HepG2 (cell line): ENCODE results near the gene SPART. TPM values are rescaled to one million over a fixed set of nuclear protein-coding genes. Genes with fewer than 3 reads are reported as not detected.

Experiments used
- ARNT ChIP-seq: fragments of 450-650 bp; IDR thresholded peaks from 2 replicates; pipeline ENCODE4 v1.6.1; 2017
- ASH2L ChIP-seq: fragments of 300-600, 200-600 bp; sonication (generic); IDR thresholded peaks from 2 replicates; pipeline ENCODE4 v1.7.0; 2017; ENCODE audit warnings: low read depth, mild to moderate bottlenecking, moderate library complexity, mixed read lengths, low read length; ENCODE audit not compliant: insufficient read length
- E2F1 ChIP-seq: sonication (generic); formaldehyde crosslinking; IDR thresholded peaks from 2 replicates; pipeline ENCODE4 v1.5.0; 2020; ENCODE audit warnings: missing genetic modification reagents
- ERF ChIP-seq: IDR thresholded peaks from 2 replicates; pipeline ENCODE4 v1.6.1; 2018; ENCODE audit warnings: missing biosample characterization, missing genetic modification reagents
- EZH2 ChIP-seq: conservative IDR thresholded peaks from 2 replicates; pipeline ENCODE4 v1.6.1; 2012; ENCODE audit warnings: mild to moderate bottlenecking, low read depth, low read length, moderate library complexity
- FOXP1 ChIP-seq, 2 experiments: fragments of 450-650 bp in 1 of 2; IDR thresholded peaks; 2 replicates each; pipeline ENCODE4 v1.6.1; 2017 to 2018; ENCODE audit warnings: antibody characterized with exemption in 1 of 2
- GABPA ChIP-seq, 2 experiments: IDR thresholded peaks; 2 replicates each; pipeline ENCODE4 v1.6.1; 2011 to 2016; ENCODE audit warnings: low read depth in 2 of 2, low read length in 1 of 2, missing biosample characterization in 1 of 2, missing genetic modification characterization in 1 of 2
- GATAD1 ChIP-seq: IDR thresholded peaks from 2 replicates; pipeline ENCODE4 v1.6.1; 2016; ENCODE audit warnings: missing genetic modification reagents, missing compliant biosample characterization
- GTF2F1 ChIP-seq: fragments of 150-350 bp; IDR thresholded peaks from 2 replicates; pipeline ENCODE4 v1.6.1; 2014; ENCODE audit warnings: low read length
- HOXA9 ChIP-seq: sonication (generic); formaldehyde crosslinking; IDR thresholded peaks from 2 replicates; pipeline ENCODE4 v1.8.1; 2022; ENCODE audit warnings: missing genetic modification reagents, mild to moderate bottlenecking, moderate library complexity, borderline replicate concordance
- JDP2 ChIP-seq: sonication (generic); formaldehyde crosslinking; IDR thresholded peaks from 2 replicates; pipeline ENCODE4 v1.8.1; 2022; ENCODE audit warnings: missing genetic modification reagents, borderline replicate concordance
- KLF15 ChIP-seq: sonication (generic); formaldehyde crosslinking; IDR thresholded peaks from 2 replicates; pipeline ENCODE4 v1.8.1; 2023; ENCODE audit warnings: borderline replicate concordance, mild to moderate bottlenecking, inconsistent platforms, missing genetic modification reagents, mixed read lengths
- NAIF1 ChIP-seq: sonication (generic); formaldehyde crosslinking; IDR thresholded peaks from 2 replicates; pipeline ENCODE4 v1.5.0; 2020; ENCODE audit warnings: mild to moderate bottlenecking, missing genetic modification reagents, borderline replicate concordance
- SALL2 ChIP-seq: sonication (generic); formaldehyde crosslinking; IDR thresholded peaks from 2 replicates; pipeline ENCODE4 v1.8.1; 2023; ENCODE audit warnings: mild to moderate bottlenecking, missing genetic modification reagents, inconsistent platforms
- SRY ChIP-seq: sonication (generic); formaldehyde crosslinking; IDR thresholded peaks from 2 replicates; pipeline ENCODE4 v1.8.0; 2022; ENCODE audit warnings: mild to moderate bottlenecking, missing genetic modification reagents
- TARDBP ChIP-seq: sonication (generic); formaldehyde crosslinking; IDR thresholded peaks from 2 replicates; pipeline ENCODE4 v1.8.0; 2022; ENCODE audit warnings: mild to moderate bottlenecking, missing genetic modification reagents
- ZNF3 ChIP-seq: IDR thresholded peaks from 2 replicates; pipeline ENCODE4 v1.7.0; 2017; ENCODE audit warnings: inconsistent platforms
- ZNF331 ChIP-seq: sonication (generic); formaldehyde crosslinking; IDR thresholded peaks from 2 replicates; pipeline ENCODE4 v1.4.0; 2020; ENCODE audit warnings: missing genetic modification reagents
- ZNF367 ChIP-seq: sonication (generic); formaldehyde crosslinking; IDR thresholded peaks from 2 replicates; pipeline ENCODE4 v1.4.0; 2020; ENCODE audit warnings: missing genetic modification reagents, borderline replicate concordance
- ZNF75D ChIP-seq: sonication (generic); formaldehyde crosslinking; IDR thresholded peaks from 2 replicates; pipeline ENCODE4 v1.8.1; 2023; ENCODE audit warnings: missing genetic modification reagents, mild to moderate bottlenecking, borderline replicate concordance
- ZNF780A ChIP-seq: sonication (generic); formaldehyde crosslinking; IDR thresholded peaks from 2 replicates; pipeline ENCODE4 v1.8.0; 2022; ENCODE audit warnings: mild to moderate bottlenecking, missing genetic modification reagents, moderate library complexity
- ZNF788 ChIP-seq: sonication (generic); formaldehyde crosslinking; IDR thresholded peaks from 2 replicates; pipeline ENCODE4 v1.5.0; 2020; ENCODE audit warnings: mild to moderate bottlenecking, missing genetic modification reagents, borderline replicate concordance
- ZNF879 ChIP-seq: sonication (generic); formaldehyde crosslinking; IDR thresholded peaks from 2 replicates; pipeline ENCODE4 v1.8.1; 2023; ENCODE audit warnings: missing genetic modification reagents
- polyA plus RNA-seq, 8 experiments: library from polyadenylated mRNA; depleted of rRNA in 3 of 8; stranded (reverse) in 7 of 8; unstranded in 1 of 8; fragments of >200 nt; fragmentation: Illumina TruSeq in 4 of 8; extraction: Trizol in 4 of 8; gene quantifications; 2 replicates each; pipeline versions ENCODE4 v1.2.1 to v1.2.3, GENCODE V29; 2011 to 2016; ENCODE audit warnings: low read depth in 4 of 8, missing spikeins in 1 of 8, mixed read lengths in 1 of 8; ENCODE audit not compliant: insufficient read depth in 1 of 8
- total RNA-seq, 5 experiments: library from RNA; depleted of rRNA; stranded (reverse); fragments of >200 nt; fragmentation: Illumina TruSeq; extraction: Trizol; gene quantifications; 2 replicates each; pipeline ENCODE4 v1.2.3, GENCODE V29; 2016; ENCODE audit warnings: low read depth in 1 of 5
- TF ChIP-seq, protein P1 (sequence below): sonication (generic); formaldehyde crosslinking; IDR thresholded peaks from 2 replicates; pipeline ENCODE4 v1.5.0; 2020; ENCODE audit warnings: mild to moderate bottlenecking, missing genetic modification reagents
- TF ChIP-seq, protein P2 (sequence below): sonication (generic); formaldehyde crosslinking; IDR thresholded peaks from 2 replicates; pipeline ENCODE4 v1.5.1; 2020; ENCODE audit warnings: missing genetic modification reagents, mild to moderate bottlenecking, borderline replicate concordance

SPART gene
- total and polyA plus RNA-seq, 2 of the 13 experiments (the other 11 are each of a cell fraction or from before 2014, with no cell fraction given), result 8.9 to 28.8 TPM

GRCh38 chr13:36297366-36298338 is 48.5 kb downstream of the SPART start, which contains the start of gene CCDC169 (continued):
- TF ChIP-seq E2F1 (no peak), ERF (CRISPR knock-in tag) (no peak), ZNF788 (CRISPR knock-in tag) (0 out of 2 replicates have a peak, but pooled peaks have one; percentile 31), ZNF780A (no peak), ASH2L (no peak), GATAD1 (CRISPR knock-in tag) (peak; percentile 53; the same call in 1 of the 2 replicates), FOXP1 (IDR thresholded peaks at IDR 0.05) (no peak), FOXP1 (CRISPR knock-in tag; IDR thresholded peaks at IDR 0.05) (no peak), SALL2 (CRISPR knock-in tag) (no peak), ZNF3 (no peak), HOXA9 (CRISPR knock-in tag) (no peak), TARDBP (CRISPR knock-in tag) (no peak), EZH2 (no peak), NAIF1 (no peak), ZNF879 (CRISPR knock-in tag) (no peak), GTF2F1 (no peak), JDP2 (no peak), GABPA (IDR thresholded peaks at IDR 0.05; ENCODE audit: low read depth, low read length) (no peak), GABPA (CRISPR knock-in tag; IDR thresholded peaks at IDR 0.05; ENCODE audit: low read depth) (no peak), KLF15 (CRISPR knock-in tag) (no peak), ARNT (no peak), ZNF75D (CRISPR knock-in tag) (no peak), SRY (CRISPR knock-in tag) (no peak), ZNF367 (CRISPR knock-in tag) (no peak), ZNF331 (CRISPR knock-in tag) (no peak)
- TF ChIP-seq, protein P1, sequence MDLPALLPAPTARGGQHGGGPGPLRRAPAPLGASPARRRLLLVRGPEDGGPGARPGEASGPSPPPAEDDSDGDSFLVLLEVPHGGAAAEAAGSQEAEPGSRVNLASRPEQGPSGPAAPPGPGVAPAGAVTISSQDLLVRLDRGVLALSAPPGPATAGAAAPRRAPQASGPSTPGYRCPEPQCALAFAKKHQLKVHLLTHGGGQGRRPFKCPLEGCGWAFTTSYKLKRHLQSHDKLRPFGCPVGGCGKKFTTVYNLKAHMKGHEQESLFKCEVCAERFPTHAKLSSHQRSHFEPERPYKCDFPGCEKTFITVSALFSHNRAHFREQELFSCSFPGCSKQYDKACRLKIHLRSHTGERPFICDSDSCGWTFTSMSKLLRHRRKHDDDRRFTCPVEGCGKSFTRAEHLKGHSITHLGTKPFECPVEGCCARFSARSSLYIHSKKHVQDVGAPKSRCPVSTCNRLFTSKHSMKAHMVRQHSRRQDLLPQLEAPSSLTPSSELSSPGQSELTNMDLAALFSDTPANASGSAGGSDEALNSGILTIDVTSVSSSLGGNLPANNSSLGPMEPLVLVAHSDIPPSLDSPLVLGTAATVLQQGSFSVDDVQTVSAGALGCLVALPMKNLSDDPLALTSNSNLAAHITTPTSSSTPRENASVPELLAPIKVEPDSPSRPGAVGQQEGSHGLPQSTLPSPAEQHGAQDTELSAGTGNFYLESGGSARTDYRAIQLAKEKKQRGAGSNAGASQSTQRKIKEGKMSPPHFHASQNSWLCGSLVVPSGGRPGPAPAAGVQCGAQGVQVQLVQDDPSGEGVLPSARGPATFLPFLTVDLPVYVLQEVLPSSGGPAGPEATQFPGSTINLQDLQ, result no peak
- TF ChIP-seq, protein P2, sequence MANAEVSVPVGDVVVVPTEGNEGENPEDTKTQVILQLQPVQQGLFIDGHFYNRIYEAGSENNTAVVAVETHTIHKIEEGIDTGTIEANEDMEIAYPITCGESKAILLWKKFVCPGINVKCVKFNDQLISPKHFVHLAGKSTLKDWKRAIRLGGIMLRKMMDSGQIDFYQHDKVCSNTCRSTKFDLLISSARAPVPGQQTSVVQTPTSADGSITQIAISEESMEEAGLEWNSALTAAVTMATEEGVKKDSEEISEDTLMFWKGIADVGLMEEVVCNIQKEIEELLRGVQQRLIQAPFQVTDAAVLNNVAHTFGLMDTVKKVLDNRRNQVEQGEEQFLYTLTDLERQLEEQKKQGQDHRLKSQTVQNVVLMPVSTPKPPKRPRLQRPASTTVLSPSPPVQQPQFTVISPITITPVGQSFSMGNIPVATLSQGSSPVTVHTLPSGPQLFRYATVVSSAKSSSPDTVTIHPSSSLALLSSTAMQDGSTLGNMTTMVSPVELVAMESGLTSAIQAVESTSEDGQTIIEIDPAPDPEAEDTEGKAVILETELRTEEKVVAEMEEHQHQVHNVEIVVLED (CRISPR knock-in tag), result peak; percentile 33; the same call in 1 of the 2 replicates
